K562 treated with DMSO at 1 percent for 4 hours (cell line): ENCODE data around the gene PHGDH. TPM values are rescaled to one million over a fixed set of nuclear protein-coding genes. Genes with fewer than 3 reads are reported as not detected.

Experiments used
- total RNA-seq: library from RNA; unstranded; fragments of 300-600 nt; gene quantifications from 2 replicates; pipeline ENCODE4 v1.2.3, GENCODE V29; 2022; ENCODE audit not compliant: insufficient read depth

PHGDH gene
- 963 and 997 TPM in 2 replicates for total RNA-seq

GRCh38 chr1:119711804-119712341 is at the start of gene PHGDH:
TSS of gene PHGDH (plus strand) at chr1:119711934. CDS start at chr1:119712023, 89 bp downstream.

GRCh38 chr1:119768778-119769177 is 57.0 kb downstream of the PHGDH start, which contains the start of gene HMGCS2:
TSS of gene HMGCS2 (minus strand) at chr1:119768905. CDS start at chr1:119768844, 61 bp downstream.

Other genes with a start within 250 kb of the PHGDH start
- gene HSD3B1, start 204.7 kb upstream of the PHGDH start, total RNA-seq = not detected in 2 replicates
- gene ZNF697, start 63.7 kb upstream of the PHGDH start, total RNA-seq = 5.7 and 7.7 TPM in 2 replicates
- not detected in 2 replicates for gene HMGCS2, start 57.0 kb downstream of the PHGDH start, total RNA-seq
- not detected in 2 replicates for gene REG4, start 99.5 kb downstream of the PHGDH start, total RNA-seq
- gene ADAM30, start 184.6 kb downstream of the PHGDH start, total RNA-seq = not detected in 2 replicates